ENCODE results near the gene RGR.

DNA sequence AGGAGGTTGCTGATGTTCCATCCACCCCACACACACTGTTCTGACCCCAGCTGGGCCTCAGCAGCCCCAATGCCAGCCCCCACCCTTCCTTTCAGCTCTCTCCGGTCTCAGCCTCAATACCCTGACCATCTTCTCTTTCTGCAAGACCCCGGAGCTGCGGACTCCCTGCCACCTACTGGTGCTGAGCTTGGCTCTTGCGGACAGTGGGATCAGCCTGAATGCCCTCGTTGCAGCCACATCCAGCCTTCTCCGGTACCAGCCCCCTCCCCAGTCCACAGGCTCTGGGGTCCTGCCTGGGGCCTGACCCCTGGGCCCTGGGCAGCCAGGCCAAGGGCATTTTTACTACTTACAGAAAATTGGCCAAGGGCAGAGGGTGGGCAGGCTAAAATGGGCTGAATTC lies 2.6 kb downstream of the RGR start:
- TF ChIP-seq, protein P1, sequence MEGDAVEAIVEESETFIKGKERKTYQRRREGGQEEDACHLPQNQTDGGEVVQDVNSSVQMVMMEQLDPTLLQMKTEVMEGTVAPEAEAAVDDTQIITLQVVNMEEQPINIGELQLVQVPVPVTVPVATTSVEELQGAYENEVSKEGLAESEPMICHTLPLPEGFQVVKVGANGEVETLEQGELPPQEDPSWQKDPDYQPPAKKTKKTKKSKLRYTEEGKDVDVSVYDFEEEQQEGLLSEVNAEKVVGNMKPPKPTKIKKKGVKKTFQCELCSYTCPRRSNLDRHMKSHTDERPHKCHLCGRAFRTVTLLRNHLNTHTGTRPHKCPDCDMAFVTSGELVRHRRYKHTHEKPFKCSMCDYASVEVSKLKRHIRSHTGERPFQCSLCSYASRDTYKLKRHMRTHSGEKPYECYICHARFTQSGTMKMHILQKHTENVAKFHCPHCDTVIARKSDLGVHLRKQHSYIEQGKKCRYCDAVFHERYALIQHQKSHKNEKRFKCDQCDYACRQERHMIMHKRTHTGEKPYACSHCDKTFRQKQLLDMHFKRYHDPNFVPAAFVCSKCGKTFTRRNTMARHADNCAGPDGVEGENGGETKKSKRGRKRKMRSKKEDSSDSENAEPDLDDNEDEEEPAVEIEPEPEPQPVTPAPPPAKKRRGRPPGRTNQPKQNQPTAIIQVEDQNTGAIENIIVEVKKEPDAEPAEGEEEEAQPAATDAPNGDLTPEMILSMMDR (IDR thresholded peaks at IDR 0.05), result no peak
- TF ChIP-seq POLR2A (IDR thresholded peaks at IDR 0.05), result no peak

Measured in Peyer's patch (tissue), 4 donors.